A673 (cell line): ENCODE results near the gene MDP1. TPM values are rescaled to one million over a fixed set of nuclear protein-coding genes. Genes with fewer than 3 reads are reported as not detected.

Experiments used
- BruUV-seq: library from RNA; stranded (reverse); fragments of 400-500 nt; replicated peaks from 2 replicates; lab custom pipeline; 2021; lab: Mats Ljungman, UMichigan
- CTCF ChIA-PET: fragments of 300-600 bp; sonication (Branson Sonifier 250); formaldehyde crosslinking; loops from one replicate; lab custom pipeline; 2022; ENCODE audit warnings: antibody characterized with exemption; lab: Charles Lee
- POLR2A ChIA-PET: fragments of 300-600 bp; sonication (Branson Sonifier 250); formaldehyde crosslinking; loops from one replicate; lab custom pipeline; 2022; ENCODE audit warnings: antibody characterized with exemption; ENCODE audit not compliant: low non-redundant PET; lab: Charles Lee
- DNase-seq: peaks from one replicate; pipeline ENCODE4 v3.0.0-alpha.2; 2015; ENCODE audit warnings: low spot score
- H3K27ac ChIP-seq: fragments of 200-600 bp; sonication (generic); 2 replicates; pipeline ENCODE4 v1.5.1; 2016; ENCODE audit warnings: mixed run types, low read depth, mild to moderate bottlenecking, mixed read lengths, antibody characterized with exemption, low read length; ENCODE audit not compliant: poor library complexity, severe bottlenecking
- H3K27me3 ChIP-seq: fragments of 200-600 bp; sonication (generic); replicated peaks from 2 replicates; pipeline ENCODE4 v1.6.1; 2017; ENCODE audit warnings: mixed run types, low read depth, mild to moderate bottlenecking, mixed read lengths, antibody characterized with exemption, low read length; ENCODE audit not compliant: insufficient read depth, poor library complexity
- H3K36me3 ChIP-seq: fragments of 200-600 bp; sonication (generic); 2 replicates; pipeline ENCODE4 v1.6.1; 2016; ENCODE audit warnings: mixed run types, mild to moderate bottlenecking, mixed read lengths, antibody characterized with exemption, low read length; ENCODE audit not compliant: insufficient read depth, poor library complexity, severe bottlenecking
- H3K4me1 ChIP-seq: fragments of 200-600 bp; sonication (generic); 2 replicates; pipeline ENCODE4 v1.6.1; 2017; ENCODE audit warnings: mixed run types, mild to moderate bottlenecking, mixed read lengths, antibody characterized with exemption, low read length; ENCODE audit not compliant: insufficient read depth, poor library complexity, severe bottlenecking
- H3K4me3 ChIP-seq: fragments of 200-600 bp; sonication (generic); 2 replicates; pipeline ENCODE4 v1.5.1; 2016; ENCODE audit warnings: low read depth, mixed run types, mild to moderate bottlenecking, mixed read lengths, low read length; ENCODE audit not compliant: poor library complexity, severe bottlenecking
- H3K9me3 ChIP-seq: fragments of 200-600 bp; sonication (generic); 2 replicates; pipeline ENCODE4 v1.6.1; 2016; ENCODE audit warnings: mixed run types, low read depth, mild to moderate bottlenecking, mixed read lengths, antibody characterized with exemption, low read length; ENCODE audit not compliant: poor library complexity, severe bottlenecking
- CTCF ChIP-seq: fragments of 300-800, 200-600 bp; sonication (generic); conservative IDR thresholded peaks from 2 replicates; pipeline ENCODE4 v1.5.1; 2017; ENCODE audit warnings: low read depth, mild to moderate bottlenecking, antibody characterized with exemption, low read length, moderate library complexity, mixed read lengths
- EZH2 ChIP-seq: fragments of 200-600 bp; sonication (generic); IDR thresholded peaks from 2 replicates; pipeline ENCODE4 v1.6.1; 2017; ENCODE audit warnings: borderline replicate concordance, low read depth, mild to moderate bottlenecking, mixed read lengths, antibody characterized with exemption, low read length; ENCODE audit not compliant: poor library complexity, severe bottlenecking
- intact Hi-C: fragments of 100-400 bp; cut with micrococcal nuclease; formaldehyde crosslinking; loops from one replicate; pipeline ENCODE4 v1.10.0; 2022; ENCODE audit not compliant: unreplicated experiment
- total RNA-seq: library from RNA; stranded (reverse); gene quantifications from 2 replicates; pipeline ENCODE4 v1.2.3, GENCODE V29; 2021

MDP1 gene
- total RNA-seq, 1 experiment from 2014 or later = 21.3 TPM

GRCh38 chr14:24255931-24256711, 40.3 kb upstream of the MDP1 start:
- no peak overlapping the region for H3K27ac ChIP-seq
- DNase-seq = no peak
- no peaks in the 10 kb centered on the region for H3K4me1 ChIP-seq
- no peaks in the 10 kb centered on the region for H3K27me3 ChIP-seq
- ChIA-PET POLR2A (no interaction called here), CTCF (no interaction called here)
- no TSS peak for BruUV-seq
- no peak for TF ChIP-seq EZH2
- TF ChIP-seq CTCF = no peak
- intact Hi-C loops = no loop called here
- no peaks in the 10 kb centered on the region for H3K9me3 ChIP-seq
- H3K36me3 ChIP-seq = no peaks in the 10 kb centered on the region
- no peak overlapping the region for H3K4me3 ChIP-seq

DNA sequence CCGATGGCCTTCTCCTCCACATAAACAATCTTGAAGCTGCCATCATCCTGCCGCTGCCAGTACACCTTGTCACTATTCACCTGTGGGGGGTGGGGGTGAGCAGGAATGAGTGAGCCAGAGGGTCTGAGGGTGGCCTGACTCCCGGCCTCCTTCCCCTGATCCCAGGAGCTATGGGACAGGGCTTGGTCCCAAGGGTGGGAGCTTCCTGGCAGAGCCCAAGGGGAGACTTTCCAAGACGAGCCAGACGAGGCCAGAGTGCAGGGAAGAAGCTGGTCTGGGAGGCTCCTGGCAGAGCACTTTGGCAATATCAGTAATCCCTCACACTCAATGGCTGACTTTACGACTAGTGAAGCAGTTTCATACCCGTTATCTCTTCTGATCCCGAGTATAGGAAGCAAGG, 39.6 kb upstream of the MDP1 start:
- BruUV-seq = no TSS peak
- Histone ChIP-seq H3K27me3 (no peaks in the 10 kb centered on the region), H3K27ac (no peak overlapping the region), H3K36me3 (no peaks in the 10 kb centered on the region), H3K4me1 (no peaks in the 10 kb centered on the region), H3K9me3 (no peaks in the 10 kb centered on the region), H3K4me3 (no peak overlapping the region)
- ChIA-PET POLR2A (no interaction called here), CTCF (no interaction called here)
- TF ChIP-seq CTCF (no peak), EZH2 (no peak)
- no peak for DNase-seq
- intact Hi-C loops = no loop called here

GRCh38 chr14:24254630-24255392, 38.9 kb upstream of the MDP1 start:
- Histone ChIP-seq H3K4me3 (no peak overlapping the region), H3K27me3 (no peaks in the 10 kb centered on the region), H3K4me1 (no peaks in the 10 kb centered on the region), H3K27ac (no peak overlapping the region), H3K9me3 (no peaks in the 10 kb centered on the region), H3K36me3 (no peaks in the 10 kb centered on the region)
- no peak for DNase-seq
- no TSS peak for BruUV-seq
- ChIA-PET POLR2A (no interaction called here), CTCF (no interaction called here)
- intact Hi-C loops = no loop called here
- no peak for TF ChIP-seq EZH2
- TF ChIP-seq CTCF = no peak
